IMR-90 (cell line): ENCODE data around the gene TRIM32.

Source experiments
- BHLHE40 ChIP-seq: fragments of 150-350 bp; IDR thresholded peaks from 2 replicates; pipeline ENCODE4 v1.6.1; 2016; ENCODE audit warnings: mild to moderate bottlenecking, low read depth, low read length
- CEBPB ChIP-seq: IDR thresholded peaks from 2 replicates; pipeline ENCODE4 v1.6.1; 2012; ENCODE audit warnings: low read depth, low read length, improper control_type of control experiment
- CTCF ChIP-seq: conservative IDR thresholded peaks from 2 replicates; pipeline ENCODE4 v1.5.1; 2012; ENCODE audit warnings: mild to moderate bottlenecking, low read depth, low read length, improper control_type of control experiment
- FOS ChIP-seq: fragments of 150-350 bp; IDR thresholded peaks from 2 replicates; pipeline ENCODE4 v1.6.1; 2016; ENCODE audit warnings: low read depth, low read length
- MAZ ChIP-seq: IDR thresholded peaks from 2 replicates; pipeline ENCODE4 v1.6.1; 2012; ENCODE audit warnings: low read depth, mild to moderate bottlenecking, low read length, improper control_type of control experiment, moderate library complexity, borderline replicate concordance
- MXI1 ChIP-seq: IDR thresholded peaks from 2 replicates; pipeline ENCODE4 v1.6.1; 2012; ENCODE audit warnings: low read depth, mild to moderate bottlenecking, low read length, moderate library complexity, borderline replicate concordance
- NFE2L2 ChIP-seq: fragments of 150-350 bp; IDR thresholded peaks from 2 replicates; pipeline ENCODE4 v1.6.1; 2016; ENCODE audit warnings: low read depth, mild to moderate bottlenecking, low read length
- POLR2A ChIP-seq: IDR thresholded peaks from 2 replicates; pipeline ENCODE4 v1.6.1; 2012; ENCODE audit warnings: mild to moderate bottlenecking, low read depth, low read length
- RAD21 ChIP-seq: IDR thresholded peaks from 2 replicates; pipeline ENCODE4 v1.6.1; 2012; ENCODE audit warnings: low read length, improper control_type of control experiment
- RCOR1 ChIP-seq: IDR thresholded peaks from 2 replicates; pipeline ENCODE4 v1.6.1; 2012; ENCODE audit warnings: mild to moderate bottlenecking, low read length, improper control_type of control experiment; ENCODE audit not compliant: insufficient replicate concordance
- RFX5 ChIP-seq: IDR thresholded peaks from 2 replicates; pipeline ENCODE4 v1.8.0; 2012; ENCODE audit warnings: low read depth, mild to moderate bottlenecking, low read length, moderate library complexity
- SMC3 ChIP-seq: fragments of 150-350 bp; IDR thresholded peaks from 2 replicates; pipeline ENCODE4 v1.6.1; 2016; ENCODE audit warnings: low read depth, mild to moderate bottlenecking, antibody characterized with exemption, low read length, moderate library complexity

GRCh38 chr9:116646661-116647514 is 40.2 kb upstream of the TRIM32 start:
- peak; percentile 72 for TF ChIP-seq CTCF
- no peak for TF ChIP-seq FOS
- no peak for TF ChIP-seq POLR2A
- peak; percentile 79 for TF ChIP-seq RAD21
- no peak for TF ChIP-seq RFX5
- TF ChIP-seq MXI1: no peak
- TF ChIP-seq BHLHE40: no peak
- no peak for TF ChIP-seq MAZ
- TF ChIP-seq CEBPB: no peak
- no peak for TF ChIP-seq NFE2L2
- no peak for TF ChIP-seq RCOR1
- peak; percentile 57 for TF ChIP-seq SMC3
